NCI-H2171 treated with DMSO at 0.1 percent for 48 hours (cell line): ENCODE measurements around the gene PGM2L1.
"Not testable (repeated sequence)": the region's sequence is repeated elsewhere in the genome, so short reads cannot be mapped to it uniquely, and the experiment has no call there.

Source experiments
- DNase-seq: peaks from one replicate; lab custom pipeline; 2025; lab: John Stamatoyannopoulos, UW

Gene PGM2L1

DNA sequence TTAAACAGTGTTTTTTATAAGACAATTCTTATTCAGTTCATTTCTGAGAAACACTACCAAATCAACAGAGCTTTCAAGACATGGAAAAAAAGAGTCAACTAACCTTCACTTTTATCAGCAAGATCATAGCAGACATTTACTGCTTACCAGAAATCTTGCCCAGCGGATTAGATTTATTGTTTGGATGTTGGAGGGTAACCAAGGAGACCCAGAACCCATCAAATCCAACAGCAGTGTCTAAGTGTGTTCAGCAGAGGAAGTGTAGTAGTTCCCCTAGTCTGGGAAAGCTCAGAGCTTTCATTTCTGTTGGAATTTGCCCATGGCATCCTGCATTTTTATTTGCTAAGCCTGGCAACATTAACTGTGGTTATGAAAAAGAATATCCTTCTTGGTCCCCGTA lies 2.4 kb upstream of the PGM2L1 start:
- DNase-seq = no peak

DNA sequence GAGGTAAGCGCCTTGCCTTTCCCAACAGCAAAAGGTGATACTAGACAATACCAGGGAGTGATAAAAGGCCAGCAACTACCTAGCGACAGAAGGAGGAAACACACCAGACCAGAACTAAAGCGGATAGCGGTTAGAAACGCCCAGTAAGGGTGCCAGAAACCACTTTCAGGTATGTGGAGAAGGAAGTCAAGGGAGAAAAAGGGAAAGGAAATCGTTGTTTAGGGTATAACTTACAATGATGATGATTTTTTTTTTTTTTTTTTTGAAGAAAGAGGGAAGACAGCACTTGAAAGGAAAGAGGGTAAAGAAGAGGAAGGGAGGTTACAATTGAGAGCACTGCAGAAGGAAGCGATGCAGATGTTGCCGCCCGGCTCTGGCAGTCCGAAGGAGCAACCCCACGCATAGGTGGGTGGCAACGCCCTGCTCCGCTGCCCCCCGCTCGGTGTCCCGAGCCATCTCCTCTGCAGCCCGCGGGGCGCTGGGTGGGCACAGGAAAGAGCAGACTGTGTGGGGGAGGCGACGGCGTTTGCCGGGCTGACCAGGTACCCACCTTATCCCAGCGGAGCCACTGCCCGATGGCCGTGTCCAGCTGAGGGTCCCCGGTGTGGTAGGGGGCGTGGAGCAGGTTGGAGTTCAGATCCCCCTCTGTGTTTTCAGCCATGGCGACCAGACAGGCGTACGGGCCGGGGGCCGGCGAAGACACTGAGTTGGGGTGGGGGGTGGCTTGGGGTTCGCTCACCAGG lies 561 bp downstream of the PGM2L1 start:
- peak; percentile 53 for DNase-seq

GRCh38 chr11:74392256-74392655 lies 6.0 kb downstream of the PGM2L1 start:
- no peak for DNase-seq

GRCh38 chr11:74391193-74391592 lies 7.0 kb downstream of the PGM2L1 start:
- no peak for DNase-seq

DNA sequence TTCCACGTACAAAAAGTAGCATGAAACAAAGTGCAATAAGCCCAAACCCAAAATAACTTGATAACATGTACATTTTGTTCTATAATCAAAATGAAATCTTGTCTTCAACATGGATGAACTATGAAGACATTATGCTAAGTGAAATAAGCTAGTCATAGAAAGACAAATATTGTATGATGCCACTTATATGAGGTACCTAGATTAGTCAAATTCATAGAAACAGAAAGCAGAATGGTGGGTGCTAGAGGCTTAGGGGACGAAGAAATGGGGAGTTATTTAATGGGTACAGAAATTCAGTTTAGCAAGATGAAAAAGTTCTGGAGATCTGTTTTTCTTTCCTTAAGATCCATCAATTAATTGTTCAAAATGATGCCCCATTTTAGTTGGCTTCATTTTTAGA lies 7.5 kb downstream of the PGM2L1 start:
- no peak for DNase-seq

GRCh38 chr11:74388678-74389327 lies 9.4 kb downstream of the PGM2L1 start:
- peak; percentile 45 for DNase-seq

- DNase-seq = no peak
Measured at GRCh38 chr11:74384641-74385040, 13.6 kb downstream of the PGM2L1 start.

GRCh38 chr11:74380746-74381439 lies 17.3 kb downstream of the PGM2L1 start:
- peak; percentile 13 for DNase-seq

DNA sequence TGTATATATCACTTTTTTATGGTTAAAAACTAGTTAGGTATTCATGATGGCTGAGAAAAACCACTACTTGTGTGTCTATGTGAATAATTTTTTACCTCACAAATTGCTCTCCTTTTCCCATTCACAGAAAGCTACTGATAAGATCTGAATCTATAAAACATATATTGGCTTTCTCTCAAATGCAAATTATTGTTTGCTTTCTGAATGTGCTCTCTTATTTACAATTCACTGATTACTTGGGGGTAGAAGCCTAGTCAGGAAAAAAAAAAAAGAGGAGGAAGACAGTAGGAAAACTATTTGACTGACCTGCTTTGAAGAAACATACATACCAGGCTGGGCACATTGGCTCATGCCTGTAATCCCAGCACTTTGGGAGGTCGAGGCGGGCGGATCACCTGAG lies 20.5 kb downstream of the PGM2L1 start:
- DNase-seq = no peak

DNA sequence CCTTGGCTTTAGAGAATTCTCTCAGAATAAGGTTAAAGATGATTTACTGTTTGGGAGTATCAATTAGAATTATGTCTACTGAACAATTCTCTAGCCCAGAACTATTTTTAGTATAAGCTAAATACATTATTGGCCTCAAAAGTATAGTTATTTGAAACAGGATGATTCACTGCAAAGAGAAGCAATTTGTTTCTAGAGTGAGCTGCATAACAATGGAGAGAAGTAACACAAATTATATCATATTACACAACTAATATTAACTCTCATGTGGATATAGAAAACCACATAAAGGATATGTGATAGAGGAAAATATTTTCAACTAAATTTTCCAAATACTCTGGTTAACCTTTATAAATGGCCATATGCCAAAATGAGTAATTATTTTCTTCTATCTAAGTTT lies 24.9 kb downstream of the PGM2L1 start:
- DNase-seq = no peak

- no peak for DNase-seq
Measured at GRCh38 chr11:74371269-74372052, 26.8 kb downstream of the PGM2L1 start.

DNA sequence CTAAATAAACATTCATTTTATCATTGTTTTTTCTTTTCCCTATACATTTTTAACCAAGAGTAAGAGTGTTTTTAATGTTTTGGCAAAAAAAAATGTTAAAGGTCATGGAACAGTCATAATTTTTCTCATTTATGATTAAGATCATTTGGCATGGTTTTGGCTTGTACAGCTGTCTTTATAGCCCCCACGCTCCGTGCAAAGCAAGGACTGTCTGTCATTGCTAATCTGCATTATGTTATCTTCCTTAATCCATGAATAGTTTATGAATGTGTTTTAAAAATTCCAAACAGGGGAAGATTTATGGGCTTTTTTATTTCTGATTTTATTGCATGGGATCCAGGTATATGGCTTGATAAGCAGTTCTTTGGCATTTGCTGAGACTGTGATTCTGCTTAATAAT lies 28.1 kb downstream of the PGM2L1 start:
- DNase-seq = no peak

- no peak for DNase-seq
Measured at GRCh38 chr11:74367881-74368280, 30.4 kb downstream of the PGM2L1 start.

- no peak for DNase-seq
Measured at GRCh38 chr11:74366576-74366975, 31.7 kb downstream of the PGM2L1 start.

GRCh38 chr11:74365805-74366204 lies 32.4 kb downstream of the PGM2L1 start:
- not testable (repeated sequence) for DNase-seq

DNA sequence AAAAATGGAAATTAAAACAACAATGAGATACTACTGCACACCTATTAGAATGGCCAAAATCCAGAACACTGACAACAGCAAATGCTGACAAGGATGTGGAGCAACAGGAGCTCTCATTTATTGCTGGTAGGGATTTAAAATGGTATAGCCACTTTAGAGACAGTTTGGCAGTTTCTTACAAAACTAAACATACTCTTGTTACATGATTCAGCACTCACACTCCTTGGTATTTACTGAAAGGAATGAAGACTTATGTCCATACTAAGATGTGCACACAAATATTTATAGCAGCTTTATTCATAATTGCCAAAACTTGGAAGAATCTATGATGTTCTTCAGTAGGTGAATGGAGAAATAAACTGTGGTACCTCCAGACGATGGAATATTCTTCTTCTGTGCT lies 40.8 kb downstream of the PGM2L1 start:
- DNase-seq = no peak

GRCh38 chr11:74355626-74356025 lies 42.6 kb downstream of the PGM2L1 start:
- no peak for DNase-seq

GRCh38 chr11:74354036-74354435 lies 44.2 kb downstream of the PGM2L1 start:
- no peak for DNase-seq

DNA sequence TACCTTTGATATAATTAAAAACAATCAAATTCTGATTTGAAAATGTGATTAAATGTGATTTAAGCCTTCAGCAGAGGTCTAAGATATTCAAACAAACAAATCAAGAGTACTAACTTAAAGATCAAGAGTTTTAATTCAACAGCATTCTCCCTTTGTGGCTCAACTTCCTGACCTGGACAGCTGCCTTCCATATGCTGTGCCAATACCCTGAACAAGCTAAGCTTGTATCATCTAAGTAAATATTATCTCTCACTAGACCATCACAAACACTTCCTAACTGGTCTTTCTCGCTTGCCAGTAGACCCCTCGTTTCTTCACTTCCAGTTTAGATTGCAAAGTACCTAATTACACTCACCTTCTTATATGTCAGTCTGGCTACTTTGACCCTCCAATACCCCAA lies 50.9 kb downstream of the PGM2L1 start:
- no peak for DNase-seq

GRCh38 chr11:74345420-74345819 lies 52.8 kb downstream of the PGM2L1 start:
- no peak for DNase-seq

DNA sequence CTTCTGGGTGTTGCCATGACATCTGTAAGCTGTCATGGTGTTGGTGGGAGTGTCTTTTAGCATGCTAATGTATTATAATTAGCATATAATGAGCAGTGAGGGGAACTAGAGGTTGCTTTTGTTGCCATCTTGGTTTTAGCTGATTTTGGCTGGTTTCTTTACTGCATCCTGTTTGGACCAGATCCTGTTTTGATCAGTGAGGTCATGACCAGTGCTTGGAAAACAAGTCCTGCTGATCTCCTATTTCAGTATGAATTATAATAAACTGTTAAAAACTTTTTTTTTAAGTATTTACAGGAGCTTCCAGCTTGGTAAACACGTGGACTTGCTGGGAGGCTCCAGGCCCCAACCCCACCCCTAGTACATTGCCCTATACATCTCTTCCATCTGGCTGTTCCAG lies 56.3 kb downstream of the PGM2L1 start:
- no peak for DNase-seq

DNA sequence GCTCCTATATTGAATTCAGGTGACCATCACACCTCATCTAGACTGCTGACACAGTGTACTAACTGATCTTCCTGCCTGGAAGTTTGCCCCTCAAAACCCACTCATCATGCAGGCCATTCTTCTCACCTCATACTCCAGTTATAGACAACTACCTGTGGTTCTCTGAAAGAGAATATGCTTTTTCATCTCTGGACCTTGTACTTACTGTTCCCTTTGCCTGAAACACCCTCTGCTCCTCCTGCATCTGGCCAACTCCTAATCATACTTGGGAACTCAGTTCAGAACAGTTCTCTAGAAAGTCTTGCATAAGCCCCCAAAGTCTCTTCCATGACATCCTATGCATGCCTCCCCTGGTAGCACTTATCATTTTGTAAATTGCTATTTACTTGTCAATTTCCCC lies 58.6 kb downstream of the PGM2L1 start:
- DNase-seq = no peak
